Activated T-cell treated with anti-CD3 and anti-CD28 coated beads for 24 hours (primary cell): Measurements from ENCODE around the gene NUP37.
"Not testable (repeated sequence)": the region's sequence is repeated elsewhere in the genome, so short reads cannot be mapped to it uniquely, and the experiment has no call there.

Source experiments
- DNase-seq: peaks from one replicate; pipeline ENCODE4 v3.0.0-alpha.2; 2020; ENCODE audit warnings: low read depth

NUP37 gene

GRCh38 chr12:102119674-102120563 lies at the start of gene NUP37, which contains the start of gene PARPBP:
Gene NUP37 (minus strand): TSS chr12:102120114. CDS start chr12:102118518, 1,596 bp downstream.
Gene PARPBP (plus strand): TSS chr12:102120183. CDS start chr12:102123889, 3,706 bp downstream.
- peak; percentile 90 for DNase-seq

GRCh38 chr12:102167821-102168604 lies 48.1 kb upstream of the NUP37 start:
- DNase-seq: no peak

- DNase-seq: no peak
These were observed 43.5 kb upstream of the NUP37 start for GRCh38 chr12:102163383-102163782.

GRCh38 chr12:102155206-102155605 lies 35.3 kb upstream of the NUP37 start:
- not testable (repeated sequence) for DNase-seq

- not testable (repeated sequence) for DNase-seq
These were observed 27.2 kb upstream of the NUP37 start for GRCh38 chr12:102147062-102147587.

GRCh38 chr12:102144221-102144620 lies 24.3 kb upstream of the NUP37 start:
- DNase-seq: no peak

GRCh38 chr12:102142866-102143373 lies 23.0 kb upstream of the NUP37 start:
- not testable (repeated sequence) for DNase-seq

- not testable (repeated sequence) for DNase-seq
These were observed 17.7 kb upstream of the NUP37 start for GRCh38 chr12:102137619-102138018.

- DNase-seq: not testable (repeated sequence)
These were observed 11.5 kb upstream of the NUP37 start for GRCh38 chr12:102131442-102131841.

- not testable (repeated sequence) for DNase-seq
These were observed 10.8 kb upstream of the NUP37 start for GRCh38 chr12:102130720-102131119.

- not testable (repeated sequence) for DNase-seq
These were observed 1.4 kb upstream of the NUP37 start for GRCh38 chr12:102121328-102121727.

GRCh38 chr12:102120886-102121285 lies 972 bp upstream of the NUP37 start:
- no peak for DNase-seq

- no peak for DNase-seq
These were observed 605 bp upstream of the NUP37 start for GRCh38 chr12:102120564-102120873.

- no peak for DNase-seq
These were observed 1.0 kb downstream of the NUP37 start for GRCh38 chr12:102118874-102119273.

GRCh38 chr12:102116392-102116791 lies 3.5 kb downstream of the NUP37 start:
- no peak for DNase-seq

GRCh38 chr12:102114212-102114611 lies 5.7 kb downstream of the NUP37 start:
- no peak for DNase-seq

GRCh38 chr12:102110782-102111181 lies 9.1 kb downstream of the NUP37 start:
- DNase-seq: no peak

GRCh38 chr12:102107970-102108369 lies 11.9 kb downstream of the NUP37 start:
- no peak for DNase-seq

GRCh38 chr12:102106905-102107304 lies 13.0 kb downstream of the NUP37 start:
- no peak for DNase-seq

- no peak for DNase-seq
These were observed 23.1 kb downstream of the NUP37 start for GRCh38 chr12:102096855-102097254.

GRCh38 chr12:102095677-102096263 lies 24.1 kb downstream of the NUP37 start:
- no peak for DNase-seq

GRCh38 chr12:102093319-102093718 lies 26.6 kb downstream of the NUP37 start:
- DNase-seq: no peak
